ENCODE results near the gene G2E3. TPM values are rescaled to one million over a fixed set of nuclear protein-coding genes. Genes with fewer than 3 reads are reported as not detected.

The G2E3 gene
- total RNA-seq, 1 experiment from 2014 or later, result 48.9 TPM

- DNase-seq (ENCODE audit: extremely low read depth, low read depth), result no peak
These were observed 89.5 kb downstream of the G2E3 start for GRCh38 chr14:30648471-30648870.

GRCh38 chr14:30651937-30652336, 93.0 kb downstream of the G2E3 start:
- DNase-seq (ENCODE audit: extremely low read depth, low read depth), result no peak

GRCh38 chr14:30655124-30655523, 96.2 kb downstream of the G2E3 start:
- no peak for DNase-seq (ENCODE audit: extremely low read depth, low read depth)

GRCh38 chr14:30655658-30656057, 96.7 kb downstream of the G2E3 start:
- no peak for DNase-seq (ENCODE audit: extremely low read depth, low read depth)

- peak; percentile 49 for DNase-seq (ENCODE audit: extremely low read depth, low read depth)
These were observed 97.3 kb downstream of the G2E3 start for GRCh38 chr14:30656190-30656632.

GRCh38 chr14:30657050-30657449, 98.1 kb downstream of the G2E3 start:
- no peak for DNase-seq (ENCODE audit: extremely low read depth, low read depth)

GRCh38 chr14:30657606-30658163, 98.7 kb downstream of the G2E3 start:
- no peak for DNase-seq (ENCODE audit: extremely low read depth, low read depth)

GRCh38 chr14:30658645-30659044, 99.7 kb downstream of the G2E3 start:
- DNase-seq (ENCODE audit: extremely low read depth, low read depth), result no peak

- DNase-seq (ENCODE audit: extremely low read depth, low read depth), result no peak
These were observed 110.6 kb downstream of the G2E3 start for GRCh38 chr14:30669594-30669993.

Small RNA genes lying within 50 kb of the gene (small RNA-seq; reads per million reads assigned to genes)
- gene RF02271, result 0 reads per million in 2 experiments

Other genes with a start within 250 kb of the G2E3 start
- gene SCFD1, start 63.2 kb downstream of the G2E3 start, total RNA-seq (2014; rRNA removed; shearing (Covaris generic)), result 93.3 and 108 TPM in 2 replicates

All from NCI-H460 (cell line).